Right lobe of liver (tissue), 4 donors: ENCODE measurements around the gene ZFP28.

Experiments used
- POLR2A ChIP-seq: fragments of 450-650 bp; IDR thresholded peaks from one replicate; pipeline ENCODE4 v1.6.1; 2017; ENCODE audit warnings: antibody characterized with exemption, mild to moderate bottlenecking
- TF ChIP-seq, protein P1 (sequence below), 4 donors: fragments of 200-600 bp in 3 of 4; fragments of 450-650 bp in 1 of 4; IDR thresholded peaks; one replicate each; pipeline versions ENCODE4 v1.5.1 to v1.8.0; 2016 to 2022; ENCODE audit warnings: antibody characterized with exemption in 4 of 4, mild to moderate bottlenecking in 2 of 4
- donor health status: DM: no; HTN: no; CAD: no.
- donor health status: DM: no; HTN: no; CAD: no.
- donor health status: DM: no; HTN: yes; CAD: no.

DNA sequence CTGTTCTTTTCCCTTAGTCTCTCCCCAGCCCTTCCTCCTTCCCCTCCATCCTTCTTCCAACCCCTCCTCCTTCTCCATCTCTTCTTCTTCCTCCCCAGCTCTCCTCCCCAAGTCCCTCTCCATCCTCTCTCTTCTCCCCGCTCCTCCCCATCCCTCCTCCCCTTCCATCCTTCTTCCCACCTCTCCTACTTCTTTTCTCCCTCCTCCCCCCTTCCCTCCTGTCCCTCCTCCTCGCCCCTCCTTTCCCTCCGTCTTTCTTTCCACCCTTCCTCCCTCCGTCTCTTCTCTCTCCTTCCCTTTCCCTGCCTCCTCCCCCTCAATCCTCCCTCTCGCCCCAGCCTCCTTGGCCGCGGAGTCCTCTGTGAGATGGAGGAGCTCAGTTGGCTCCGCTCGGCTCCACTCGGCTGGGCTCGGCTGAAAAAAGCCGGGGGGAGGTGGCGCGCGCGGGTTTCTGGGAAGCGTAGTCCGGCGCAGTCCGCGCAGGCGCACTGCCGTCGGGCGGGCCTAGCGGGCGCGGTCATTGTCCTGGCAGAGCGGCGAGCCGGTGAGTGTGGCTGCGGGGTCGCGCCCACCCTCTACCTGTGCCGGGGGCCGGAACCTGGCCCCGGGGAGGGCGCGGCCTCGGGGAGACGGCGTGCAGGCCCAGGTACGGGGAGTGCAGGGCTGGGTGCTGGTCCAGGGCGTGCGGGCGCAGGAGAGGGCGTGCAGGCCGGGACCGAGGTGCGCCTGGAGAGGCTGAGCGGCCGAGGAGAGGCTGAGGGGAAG, 56.2 kb downstream of the ZFP28 start, which contains the start of gene ZNF71:
- TF ChIP-seq, protein P1, sequence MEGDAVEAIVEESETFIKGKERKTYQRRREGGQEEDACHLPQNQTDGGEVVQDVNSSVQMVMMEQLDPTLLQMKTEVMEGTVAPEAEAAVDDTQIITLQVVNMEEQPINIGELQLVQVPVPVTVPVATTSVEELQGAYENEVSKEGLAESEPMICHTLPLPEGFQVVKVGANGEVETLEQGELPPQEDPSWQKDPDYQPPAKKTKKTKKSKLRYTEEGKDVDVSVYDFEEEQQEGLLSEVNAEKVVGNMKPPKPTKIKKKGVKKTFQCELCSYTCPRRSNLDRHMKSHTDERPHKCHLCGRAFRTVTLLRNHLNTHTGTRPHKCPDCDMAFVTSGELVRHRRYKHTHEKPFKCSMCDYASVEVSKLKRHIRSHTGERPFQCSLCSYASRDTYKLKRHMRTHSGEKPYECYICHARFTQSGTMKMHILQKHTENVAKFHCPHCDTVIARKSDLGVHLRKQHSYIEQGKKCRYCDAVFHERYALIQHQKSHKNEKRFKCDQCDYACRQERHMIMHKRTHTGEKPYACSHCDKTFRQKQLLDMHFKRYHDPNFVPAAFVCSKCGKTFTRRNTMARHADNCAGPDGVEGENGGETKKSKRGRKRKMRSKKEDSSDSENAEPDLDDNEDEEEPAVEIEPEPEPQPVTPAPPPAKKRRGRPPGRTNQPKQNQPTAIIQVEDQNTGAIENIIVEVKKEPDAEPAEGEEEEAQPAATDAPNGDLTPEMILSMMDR (IDR thresholded peaks at IDR 0.05): no peak
- TF ChIP-seq POLR2A: no peak
